ENCODE results near the gene PAQR9.

PAQR9 gene

GRCh38 chr3:142952272-142953193, 10.9 kb downstream of the PAQR9 start:
- H3K4me3 ChIP-seq (ENCODE audit: low read depth, low read length) = no peak overlapping the region

DNA sequence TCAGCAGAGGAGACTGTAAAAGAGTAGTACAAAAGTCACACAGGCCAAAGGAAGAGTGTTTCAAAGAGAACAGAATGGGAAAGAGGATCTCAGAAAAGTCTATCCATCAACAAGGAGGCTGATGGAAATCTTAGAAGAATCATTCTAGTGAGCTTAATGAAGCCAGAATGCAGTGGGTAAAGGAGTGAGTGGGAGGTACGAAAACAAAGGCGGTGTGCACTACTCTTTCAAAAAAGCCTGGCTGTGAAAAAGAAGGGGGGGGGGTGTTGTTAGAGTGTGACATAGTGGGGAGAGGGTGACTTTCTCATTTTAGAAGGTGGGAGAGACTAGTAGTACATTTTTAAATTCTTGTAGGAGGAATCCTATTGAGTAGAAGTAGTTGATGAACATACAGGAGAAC, 11.7 kb downstream of the PAQR9 start:
- no peak overlapping the region for H3K4me3 ChIP-seq (ENCODE audit: low read depth, low read length)

DNA sequence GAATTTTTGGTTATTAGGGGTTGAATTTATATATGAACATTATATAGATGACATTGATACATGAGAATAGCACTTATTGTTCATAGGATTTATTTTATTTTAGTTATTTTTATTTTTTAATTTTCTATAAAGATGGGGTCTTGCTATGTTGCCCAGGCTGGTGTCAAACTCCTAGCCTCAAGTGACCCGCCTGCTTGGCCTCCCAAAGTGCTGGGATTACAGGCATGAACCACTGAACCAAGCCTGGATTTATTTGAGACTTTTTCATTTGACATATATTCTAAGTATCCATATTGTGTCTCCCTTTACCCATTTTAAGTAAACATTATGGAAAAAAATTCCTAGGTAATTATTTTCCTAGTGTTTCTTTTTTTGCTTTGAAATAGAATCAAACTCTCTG, 12.5 kb downstream of the PAQR9 start:
- H3K4me3 ChIP-seq (ENCODE audit: low read depth, low read length) = no peak overlapping the region

GRCh38 chr3:142947799-142948575, 15.5 kb downstream of the PAQR9 start:
- H3K4me3 ChIP-seq (ENCODE audit: low read depth, low read length) = no peak overlapping the region

- H3K4me3 ChIP-seq (ENCODE audit: low read depth, low read length) = no peak overlapping the region
Observed at GRCh38 chr3:142947352-142947751, 16.1 kb downstream of the PAQR9 start.

DNA sequence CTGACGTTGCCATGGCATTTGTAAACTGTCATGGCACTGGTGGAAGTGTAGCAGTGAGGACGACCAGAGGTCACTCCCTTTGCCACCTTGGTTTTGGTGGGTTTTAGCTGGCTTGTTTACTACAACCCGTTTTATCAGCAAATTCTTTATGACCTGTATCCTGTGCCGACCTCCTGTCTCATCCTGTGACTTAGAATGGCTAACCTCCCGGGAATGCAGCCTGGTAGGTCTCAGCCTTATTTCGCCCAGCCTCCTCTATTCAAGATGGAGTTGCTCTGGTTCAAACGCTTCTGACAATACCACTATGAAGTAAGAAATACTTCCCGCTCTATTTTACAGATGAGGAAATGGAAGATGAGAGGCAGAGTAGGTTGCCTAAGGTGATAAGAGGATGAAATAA, 16.6 kb downstream of the PAQR9 start:
- no peak overlapping the region for H3K4me3 ChIP-seq (ENCODE audit: low read depth, low read length)

DNA sequence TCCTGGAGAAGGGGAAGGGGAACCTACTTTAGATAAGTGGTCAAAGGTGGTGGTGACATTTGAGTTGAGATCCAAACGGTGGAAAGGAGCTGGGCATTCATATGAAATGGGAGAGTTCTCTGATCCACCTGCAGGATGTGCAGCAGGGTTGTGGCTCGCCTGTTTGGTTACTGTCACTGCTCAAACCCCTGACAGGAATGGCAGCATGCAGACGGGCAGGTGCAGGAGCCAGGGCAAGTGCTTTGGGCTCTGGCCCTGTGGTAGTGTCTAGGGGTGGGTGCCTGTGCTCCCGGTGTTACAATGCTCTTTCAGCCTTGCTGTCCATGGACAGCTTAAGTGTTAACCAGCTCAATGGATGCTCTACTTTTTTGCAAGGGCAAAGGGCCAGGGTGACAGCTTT, 18.5 kb downstream of the PAQR9 start:
- no peak overlapping the region for H3K4me3 ChIP-seq (ENCODE audit: low read depth, low read length)

DNA sequence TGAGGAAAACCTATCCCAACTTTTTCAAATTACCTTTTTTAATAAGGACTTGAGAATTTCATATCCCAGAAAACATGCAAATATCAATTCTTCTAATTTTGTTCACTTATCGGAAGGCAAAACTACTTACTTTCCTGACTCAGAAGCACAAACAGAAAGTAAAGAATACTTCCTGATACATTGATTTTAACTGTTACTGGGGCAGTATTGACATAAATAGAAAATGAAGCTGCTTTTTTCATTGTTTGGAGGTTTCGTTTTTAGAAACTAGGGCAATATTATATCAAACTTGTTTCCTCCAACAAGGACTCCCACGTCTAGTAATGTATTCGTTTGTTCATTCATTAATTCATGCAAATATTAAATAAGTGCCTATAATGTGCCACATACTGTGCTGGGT, 19.1 kb downstream of the PAQR9 start:
- H3K4me3 ChIP-seq (ENCODE audit: low read depth, low read length) = no peak overlapping the region

- H3K4me3 ChIP-seq (ENCODE audit: low read depth, low read length) = no peak overlapping the region
Observed at GRCh38 chr3:142943870-142944269, 19.6 kb downstream of the PAQR9 start.

DNA sequence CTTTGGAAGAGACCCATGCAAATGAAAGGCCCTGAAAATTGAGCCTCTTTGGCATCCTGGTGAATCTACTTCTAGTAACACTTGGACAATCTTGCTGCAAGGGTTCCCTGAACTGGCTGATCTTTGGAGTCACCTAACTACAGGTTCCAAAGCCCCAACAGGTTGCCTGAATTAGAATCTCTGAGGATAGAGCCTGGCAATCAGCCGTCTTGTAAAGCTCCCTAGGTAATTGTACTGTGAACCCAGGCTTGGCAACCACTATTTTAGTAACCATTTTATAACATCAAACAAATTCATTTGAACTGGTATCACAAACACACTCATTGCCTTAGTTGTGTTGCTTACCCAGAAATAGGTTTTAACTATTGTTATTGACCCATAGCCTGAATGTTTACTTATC, 20.1 kb downstream of the PAQR9 start:
- H3K4me3 ChIP-seq (ENCODE audit: low read depth, low read length) = no peak overlapping the region

- H3K4me3 ChIP-seq (ENCODE audit: low read depth, low read length) = no peak overlapping the region
Observed at GRCh38 chr3:142941373-142942123, 21.9 kb downstream of the PAQR9 start.

GRCh38 chr3:142940472-142940871, 23.0 kb downstream of the PAQR9 start:
- no peak overlapping the region for H3K4me3 ChIP-seq (ENCODE audit: low read depth, low read length)

DNA sequence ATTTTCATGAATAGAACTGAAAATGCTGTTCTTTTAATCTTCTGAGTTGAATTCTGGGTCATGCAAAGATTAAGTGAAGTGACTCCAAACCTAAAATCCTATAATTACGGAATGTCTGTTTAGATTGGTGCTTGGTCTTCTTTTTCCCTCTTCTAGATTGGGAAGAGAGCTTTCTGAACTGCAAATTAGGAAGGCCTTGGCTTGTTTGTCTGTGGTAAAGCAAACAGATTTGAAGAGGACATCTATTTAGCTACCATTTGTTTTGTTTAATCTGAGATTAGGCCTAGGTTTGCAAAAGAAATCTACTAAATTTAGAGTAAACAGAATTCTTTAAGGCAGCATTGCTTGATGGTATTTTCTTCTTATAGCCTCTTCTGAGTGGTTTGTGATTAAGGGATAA, 23.5 kb downstream of the PAQR9 start:
- H3K4me3 ChIP-seq (ENCODE audit: low read depth, low read length) = no peak overlapping the region

DNA sequence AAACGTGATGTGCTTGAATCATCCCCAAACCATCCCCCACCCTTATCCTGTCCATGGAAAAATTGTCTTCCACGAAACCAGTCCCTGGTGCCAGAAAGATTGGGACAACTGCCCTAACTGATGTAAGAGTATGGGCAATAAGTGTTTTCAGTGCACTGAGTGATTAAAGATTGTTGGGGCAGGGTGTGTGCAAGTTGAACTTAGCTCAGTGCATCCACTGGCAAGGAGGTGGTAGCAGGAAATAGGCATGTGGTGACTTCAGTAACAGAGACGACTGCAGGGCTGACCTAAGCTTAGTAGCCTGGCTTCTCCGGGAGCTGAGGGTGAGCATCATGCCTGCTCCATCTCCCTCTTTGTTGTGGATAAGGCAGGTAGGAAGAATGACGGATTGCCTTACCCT, 27.5 kb downstream of the PAQR9 start:
- no peak overlapping the region for H3K4me3 ChIP-seq (ENCODE audit: low read depth, low read length)

- H3K4me3 ChIP-seq (ENCODE audit: low read depth, low read length) = no peak overlapping the region
Observed at GRCh38 chr3:142934887-142935269, 28.6 kb downstream of the PAQR9 start.

DNA sequence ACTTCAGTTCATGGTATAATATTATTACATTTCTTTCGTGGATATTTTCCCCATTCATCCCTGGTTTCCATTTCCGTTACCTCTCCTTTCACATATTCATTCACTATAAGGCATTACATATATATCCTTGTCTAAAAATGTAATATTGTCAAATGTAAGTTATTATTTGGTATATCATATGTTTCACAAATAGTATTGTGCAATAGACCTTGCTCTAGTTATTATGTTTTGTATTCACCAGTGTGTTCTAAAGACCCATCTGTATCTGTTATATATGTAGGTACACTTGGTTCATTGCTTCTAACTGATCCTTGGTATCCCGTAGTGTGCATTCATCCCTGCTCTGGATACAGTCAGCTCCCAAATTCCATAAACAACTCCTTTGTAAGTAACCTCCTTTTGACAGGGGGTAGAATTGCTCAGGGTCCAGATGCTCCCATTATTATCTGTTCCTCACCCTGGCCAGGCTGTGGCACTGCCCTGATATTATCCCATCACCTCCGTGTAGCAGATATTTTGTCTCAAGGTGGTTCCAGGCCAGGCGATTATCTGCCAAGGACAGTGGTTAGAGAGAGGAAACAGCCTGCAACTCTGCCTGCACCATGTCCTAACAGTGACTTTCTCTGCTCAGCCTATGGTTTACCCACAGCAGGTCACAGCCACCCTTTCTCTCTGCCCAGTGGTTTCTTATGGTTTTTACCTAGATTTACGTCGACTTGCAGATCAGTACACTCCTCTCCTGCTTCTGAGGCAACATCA, 29.2 kb downstream of the PAQR9 start:
- no peak overlapping the region for H3K4me3 ChIP-seq (ENCODE audit: low read depth, low read length)

GRCh38 chr3:142931222-142931621, 32.3 kb downstream of the PAQR9 start:
- no peak overlapping the region for H3K4me3 ChIP-seq (ENCODE audit: low read depth, low read length)

- no peak overlapping the region for H3K4me3 ChIP-seq (ENCODE audit: low read depth, low read length)
Observed at GRCh38 chr3:142930463-142930862, 33.0 kb downstream of the PAQR9 start.

DNA sequence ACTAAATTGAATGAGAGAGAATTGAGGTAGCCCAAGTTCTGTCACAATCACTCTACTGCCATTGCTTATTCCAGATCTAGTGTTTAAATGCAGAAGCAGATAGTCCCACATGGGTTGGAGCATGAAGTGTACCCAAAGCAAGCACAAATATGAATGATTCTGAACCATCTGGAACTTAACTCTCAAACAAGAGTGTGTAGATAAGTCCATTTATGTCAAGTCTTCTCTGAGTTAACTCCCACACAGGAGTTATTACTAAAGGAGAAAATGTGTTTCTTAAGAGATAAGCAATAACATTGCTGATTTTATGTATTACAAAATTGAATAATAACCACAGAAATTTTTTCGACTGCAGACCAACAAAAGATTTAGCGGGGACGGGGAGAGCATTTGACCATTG, 33.6 kb downstream of the PAQR9 start:
- H3K4me3 ChIP-seq (ENCODE audit: low read depth, low read length) = no peak overlapping the region

- H3K4me3 ChIP-seq (ENCODE audit: low read depth, low read length) = no peak overlapping the region
Observed at GRCh38 chr3:142929109-142929508, 34.4 kb downstream of the PAQR9 start.

Measured in iPS-11a (cell line).